Activated CD4-positive, alpha-beta T cell treated with anti-CD3 and anti-CD28 coated beads for 36 hours (primary cell): ENCODE measurements around the gene ZGRF1. TPM values are rescaled to one million over a fixed set of nuclear protein-coding genes. Genes with fewer than 3 reads are reported as not detected.

Experiments used
- microRNA-seq: library from miRNA; unstranded; fragments of <30 nt; microRNA quantifications from one replicate; pipeline ENCODE4 v1.2.0, GENCODE V29; 2021; ENCODE audit warnings: borderline replicate concordance
- total RNA-seq, 2 experiments: library from RNA; stranded (reverse); gene quantifications; one replicate each; pipeline ENCODE4 v1.2.3, GENCODE V29; 2021

The ZGRF1 gene
- total RNA-seq, 2 experiments from 2014 or later = 38.4 to 45.0 TPM

Small RNA genes within 50 kb of the gene (microRNA-seq; reads per million reads assigned to microRNA genes)
- not detected for gene MIR302A
- gene MIR302B = not detected
- not detected for gene MIR302C
- gene MIR302D = not detected
- gene MIR367 = not detected

Other genes with a start within 250 kb of the ZGRF1 start
- gene NEUROG2, start 120.7 kb downstream of the ZGRF1 start, total RNA-seq = under 1 TPM in 1 of 2 experiments, not detected in 1; 0.11 TPM
- 10 to 100 TPM; 46.5 to 47.1 TPM for gene LARP7, start 234 bp upstream of the ZGRF1 start, total RNA-seq